Stimulated activated CD4-positive, alpha-beta T cell treated with anti-CD3 and anti-CD28 coated beads, TNF-alpha, amount 100 ng/mL, for 48 hours (primary cell): ENCODE data around the gene RTKN.
"Not testable (repeated sequence)": the region's sequence is repeated elsewhere in the genome, so short reads cannot be mapped to it uniquely, and the experiment has no call there.

Experiments
- DNase-seq, 3 donors: peaks; one replicate each; pipeline ENCODE4 v3.0.0-alpha.2; 2020; ENCODE audit warnings: low read depth in 3 of 3

Gene RTKN

GRCh38 chr2:74461187-74462053 lies 19.7 kb upstream of the RTKN start:
- no peak for DNase-seq

GRCh38 chr2:74460187-74460586 lies 18.4 kb upstream of the RTKN start:
- not testable (repeated sequence) for DNase-seq

GRCh38 chr2:74459503-74460118 lies 17.9 kb upstream of the RTKN start:
- not testable (repeated sequence) for DNase-seq

- DNase-seq, result no peak
Observed at GRCh38 chr2:74458938-74459363, 17.2 kb upstream of the RTKN start.

GRCh38 chr2:74458132-74458937 lies 16.6 kb upstream of the RTKN start, which contains the start of gene WBP1:
Gene WBP1 (plus strand): TSS chr2:74458438. CDS start chr2:74458603, 165 bp downstream.
- peak; percentile 95 to 99 (median 97) for DNase-seq

- DNase-seq, result peak; percentile 52 to 77 (median 66)
Observed at GRCh38 chr2:74457549-74458131, 15.9 kb upstream of the RTKN start.

- no peak for DNase-seq
Observed at GRCh38 chr2:74457129-74457548, 15.4 kb upstream of the RTKN start.

GRCh38 chr2:74454654-74455511 lies 13.1 kb upstream of the RTKN start, which contains the start of gene INO80B:
Gene INO80B (plus strand): TSS chr2:74455087. CDS start chr2:74455117, 30 bp downstream.
- peak; percentile 92 to 97 (median 95) for DNase-seq

- no peak for DNase-seq
Observed at GRCh38 chr2:74450570-74451190, 8.9 kb upstream of the RTKN start.

GRCh38 chr2:74448771-74449170 lies 7.0 kb upstream of the RTKN start:
- DNase-seq, result no peak

- DNase-seq, result no peak
Observed at GRCh38 chr2:74447230-74447999, 5.7 kb upstream of the RTKN start.

- DNase-seq, result no peak
Observed at GRCh38 chr2:74444498-74445318, 3.0 kb upstream of the RTKN start.

GRCh38 chr2:74442483-74443297 lies 953 bp upstream of the RTKN start:
- DNase-seq, result not testable (repeated sequence)

GRCh38 chr2:74441170-74441689 lies 507 bp downstream of the RTKN start:
- DNase-seq, result no peak

GRCh38 chr2:74440378-74441169 lies 1.2 kb downstream of the RTKN start:
- peak in 1 of 3 donors; percentile 44 for DNase-seq

GRCh38 chr2:74439803-74440377 lies 1.8 kb downstream of the RTKN start:
- no peak for DNase-seq
